Measurements from ENCODE around the gene PREX1. TPM values are rescaled to one million over a fixed set of nuclear protein-coding genes. Genes with fewer than 3 reads are reported as not detected.

Gene PREX1
- total RNA-seq, 1 experiment from 2014 or later: not detected

DNA sequence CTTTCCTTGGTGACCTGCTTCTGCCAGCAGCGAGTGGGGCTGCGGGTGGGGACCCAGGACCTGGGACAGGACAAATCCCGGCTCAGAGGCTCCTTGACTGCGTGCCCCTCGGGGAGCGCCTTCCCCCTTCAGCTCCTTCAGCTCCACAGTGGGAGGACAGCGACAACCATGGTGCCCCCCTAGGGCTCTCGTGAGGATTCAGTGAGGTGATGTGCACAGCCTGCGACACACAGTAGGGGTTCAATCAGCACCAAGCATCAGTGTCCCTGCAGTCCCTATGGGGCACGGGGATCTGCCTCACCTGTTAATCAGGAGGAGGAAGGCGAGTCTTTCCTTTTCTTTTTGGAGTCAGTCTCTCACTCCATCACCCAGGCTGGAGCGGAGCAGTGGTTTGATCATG lies 209.2 kb downstream of the PREX1 start:
- BruUV-seq (replicated peaks): no TSS peak
- no peak overlapping the region for H3K4me3 Mint-ChIP-seq (ENCODE audit: unreplicated experiment)
- H3K36me3 Mint-ChIP-seq (ENCODE audit: insufficient read depth, unreplicated experiment): no peaks in the 10 kb centered on the region
- no peak for TF ChIP-seq CTCF (IDR thresholded peaks at IDR 0.05; ENCODE audit: unreplicated experiment)
- H3K27ac Mint-ChIP-seq (ENCODE audit: low read depth, unreplicated experiment): no peak overlapping the region
- H3K4me1 Mint-ChIP-seq (ENCODE audit: insufficient read depth, unreplicated experiment): peaks cover 31% of the 10 kb centered on the region
- ChIA-PET CTCF (interaction anchor here (0.6 to 4.5 kb wide), 5 partner anchors 24 to 957 kb away, joined by 3 to 103 read pairs (median 61); partner anchors contain the start of gene SULF2), POLR2A (no interaction called here)
- no peak for DNase-seq (ENCODE audit: unreplicated experiment)
- H3K9me3 Mint-ChIP-seq (ENCODE audit: unreplicated experiment): no peaks in the 10 kb centered on the region
- intact Hi-C loops (cut with micrococcal nuclease): no loop called here
- H3K27me3 Mint-ChIP-seq (ENCODE audit: insufficient read depth, unreplicated experiment): no peaks in the 10 kb centered on the region

GRCh38 chr20:48618052-48618451 lies 209.7 kb downstream of the PREX1 start:
- no peaks in the 10 kb centered on the region for H3K36me3 Mint-ChIP-seq (ENCODE audit: insufficient read depth, unreplicated experiment)
- BruUV-seq (replicated peaks): no TSS peak
- H3K4me3 Mint-ChIP-seq (ENCODE audit: unreplicated experiment): no peak overlapping the region
- intact Hi-C loops (cut with micrococcal nuclease): no loop called here
- no peaks in the 10 kb centered on the region for H3K9me3 Mint-ChIP-seq (ENCODE audit: unreplicated experiment)
- no peak for TF ChIP-seq CTCF (IDR thresholded peaks at IDR 0.05; ENCODE audit: unreplicated experiment)
- H3K4me1 Mint-ChIP-seq (ENCODE audit: insufficient read depth, unreplicated experiment): peaks cover 31% of the 10 kb centered on the region
- POLR2A ChIA-PET: no interaction called here
- CTCF ChIA-PET: interaction anchor here (0.6 to 1.2 kb wide), 4 partner anchors 15 to 322 kb away, joined by 3 to 4 read pairs (median 3); no protein-coding TSS in a partner anchor
- no peak for DNase-seq (ENCODE audit: unreplicated experiment)
- no peaks in the 10 kb centered on the region for H3K27me3 Mint-ChIP-seq (ENCODE audit: insufficient read depth, unreplicated experiment)
- H3K27ac Mint-ChIP-seq (ENCODE audit: low read depth, unreplicated experiment): no peak overlapping the region

GRCh38 chr20:48617481-48617880 lies 210.3 kb downstream of the PREX1 start:
- BruUV-seq (replicated peaks): no TSS peak
- ChIA-PET POLR2A (no interaction called here), CTCF (interaction anchor here (0.6 to 1.3 kb wide), 5 partner anchors 15 to 831 kb away, joined by 3 to 4 read pairs (median 3); no protein-coding TSS in a partner anchor)
- no peak overlapping the region for H3K27ac Mint-ChIP-seq (ENCODE audit: low read depth, unreplicated experiment)
- no peaks in the 10 kb centered on the region for H3K36me3 Mint-ChIP-seq (ENCODE audit: insufficient read depth, unreplicated experiment)
- peaks cover 31% of the 10 kb centered on the region for H3K4me1 Mint-ChIP-seq (ENCODE audit: insufficient read depth, unreplicated experiment)
- H3K27me3 Mint-ChIP-seq (ENCODE audit: insufficient read depth, unreplicated experiment): no peaks in the 10 kb centered on the region
- no peak overlapping the region for H3K4me3 Mint-ChIP-seq (ENCODE audit: unreplicated experiment)
- intact Hi-C loops (cut with micrococcal nuclease): no loop called here
- TF ChIP-seq CTCF (IDR thresholded peaks at IDR 0.05; ENCODE audit: unreplicated experiment): no peak
- H3K9me3 Mint-ChIP-seq (ENCODE audit: unreplicated experiment): no peaks in the 10 kb centered on the region
- DNase-seq (ENCODE audit: unreplicated experiment): no peak

DNA sequence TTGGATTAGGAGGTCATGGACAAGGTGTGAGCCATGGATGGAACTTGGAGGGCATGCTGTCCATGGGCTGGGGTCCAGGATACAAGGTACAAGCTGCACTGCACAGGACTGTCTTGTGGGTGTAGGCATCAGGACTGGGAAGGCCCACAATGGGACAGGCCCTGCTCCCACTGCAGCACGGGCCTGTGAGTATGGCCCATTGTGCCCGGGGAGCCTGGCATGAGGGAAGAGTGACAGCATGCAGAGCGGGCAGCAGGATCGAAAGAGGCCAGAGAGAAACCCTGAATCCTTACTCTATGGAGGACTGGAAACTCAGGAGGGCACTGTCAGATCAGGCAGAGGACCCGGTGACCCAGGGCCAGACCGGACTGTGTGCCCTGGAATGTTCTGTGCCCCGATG lies 211.3 kb downstream of the PREX1 start:
- Mint-ChIP-seq H3K4me3 (ENCODE audit: unreplicated experiment) (no peak overlapping the region), H3K4me1 (ENCODE audit: insufficient read depth, unreplicated experiment) (peaks cover 29% of the 10 kb centered on the region), H3K9me3 (ENCODE audit: unreplicated experiment) (no peaks in the 10 kb centered on the region), H3K36me3 (ENCODE audit: insufficient read depth, unreplicated experiment) (no peaks in the 10 kb centered on the region), H3K27me3 (ENCODE audit: insufficient read depth, unreplicated experiment) (peaks cover 3% of the 10 kb centered on the region), H3K27ac (ENCODE audit: low read depth, unreplicated experiment) (no peak overlapping the region)
- intact Hi-C loops (cut with micrococcal nuclease): no loop called here
- no peak for DNase-seq (ENCODE audit: unreplicated experiment)
- ChIA-PET CTCF (interaction anchor here (0.6 to 1.3 kb wide), 3 partner anchors 102 to 957 kb away, joined by 3 read pairs; no protein-coding TSS in a partner anchor), POLR2A (interaction anchor here (0.8 kb wide), 1 partner anchor 825 kb away, joined by 3 read pairs; no protein-coding TSS in a partner anchor)
- TF ChIP-seq CTCF (IDR thresholded peaks at IDR 0.05; ENCODE audit: unreplicated experiment): no peak
- BruUV-seq (replicated peaks): no TSS peak
